ENCODE measurements around the gene GSS.
A peak's percentile ranks its signal among the peaks of the same experiment; 100 is the strongest.
"Not testable (repeated sequence)": the region's sequence is repeated elsewhere in the genome, so short reads cannot be mapped to it uniquely, and the experiment has no call there.

GSS gene

GRCh38 chr20:34887023-34887422, 68.6 kb downstream of the GSS start:
- Mint-ChIP-seq H3K4me3 (no peak overlapping the region), H3K27me3 (no peaks in the 10 kb centered on the region), H3K9me3 (no peaks in the 10 kb centered on the region), H3K4me1 (peaks cover 37% of the 10 kb centered on the region), H3K36me3 (peaks cover 10% of the 10 kb centered on the region), H3K27ac (no peak overlapping the region)

- no peaks in the 10 kb centered on the region for H3K9me3 Mint-ChIP-seq
- H3K4me3 Mint-ChIP-seq = no peak overlapping the region
- peaks cover 28% of the 10 kb centered on the region for H3K4me1 Mint-ChIP-seq
- H3K36me3 Mint-ChIP-seq = peaks cover 13% of the 10 kb centered on the region
- no peaks in the 10 kb centered on the region for H3K27me3 Mint-ChIP-seq
- H3K27ac Mint-ChIP-seq = no peak overlapping the region
These were observed 69.5 kb downstream of the GSS start for GRCh38 chr20:34886122-34886521.

GRCh38 chr20:34884260-34884659, 71.3 kb downstream of the GSS start:
- no peaks in the 10 kb centered on the region for H3K27me3 Mint-ChIP-seq
- H3K4me3 Mint-ChIP-seq = no peak overlapping the region
- peaks cover 10% of the 10 kb centered on the region for H3K36me3 Mint-ChIP-seq
- peaks cover 11% of the 10 kb centered on the region for H3K4me1 Mint-ChIP-seq
- H3K9me3 Mint-ChIP-seq = no peaks in the 10 kb centered on the region
- H3K27ac Mint-ChIP-seq = no peak overlapping the region

- H3K27me3 Mint-ChIP-seq = no peaks in the 10 kb centered on the region
- no peak overlapping the region for H3K27ac Mint-ChIP-seq
- peaks cover 10% of the 10 kb centered on the region for H3K36me3 Mint-ChIP-seq
- no peaks in the 10 kb centered on the region for H3K9me3 Mint-ChIP-seq
- no peak overlapping the region for H3K4me3 Mint-ChIP-seq
- peaks cover 13% of the 10 kb centered on the region for H3K4me1 Mint-ChIP-seq
These were observed 71.8 kb downstream of the GSS start for GRCh38 chr20:34883809-34884208.

GRCh38 chr20:34883087-34883688, 72.4 kb downstream of the GSS start:
- peaks cover 8% of the 10 kb centered on the region for H3K4me1 Mint-ChIP-seq
- H3K9me3 Mint-ChIP-seq = no peaks in the 10 kb centered on the region
- H3K27ac Mint-ChIP-seq = peak overlapping the region; percentile 69
- no peak overlapping the region for H3K4me3 Mint-ChIP-seq
- peaks cover 7% of the 10 kb centered on the region for H3K36me3 Mint-ChIP-seq
- H3K27me3 Mint-ChIP-seq = no peaks in the 10 kb centered on the region

GRCh38 chr20:34881689-34882088, 73.9 kb downstream of the GSS start:
- H3K36me3 Mint-ChIP-seq = peaks cover 7% of the 10 kb centered on the region
- no peaks in the 10 kb centered on the region for H3K9me3 Mint-ChIP-seq
- peaks cover 19% of the 10 kb centered on the region for H3K4me1 Mint-ChIP-seq
- H3K27ac Mint-ChIP-seq = peak overlapping the region; percentile 71
- no peaks in the 10 kb centered on the region for H3K27me3 Mint-ChIP-seq
- H3K4me3 Mint-ChIP-seq = no peak overlapping the region

GRCh38 chr20:34880971-34881370, 74.6 kb downstream of the GSS start:
- H3K9me3 Mint-ChIP-seq, H3K27ac Mint-ChIP-seq, H3K36me3 Mint-ChIP-seq, H3K4me3 Mint-ChIP-seq, H3K27me3 Mint-ChIP-seq: not testable (repeated sequence)
- H3K4me1 Mint-ChIP-seq = peaks cover 23% of the 10 kb centered on the region

GRCh38 chr20:34880215-34880850, 75.3 kb downstream of the GSS start:
- Mint-ChIP-seq H3K9me3 (no peaks in the 10 kb centered on the region), H3K36me3 (peaks cover 7% of the 10 kb centered on the region), H3K27ac (no peak overlapping the region), H3K4me1 (peaks cover 29% of the 10 kb centered on the region), H3K4me3 (no peak overlapping the region), H3K27me3 (no peaks in the 10 kb centered on the region)
